HG02610 (cell line): ENCODE data around the gene SH3RF3.

ENCODE experiments used
- ATAC-seq: cut with Tn5 transposase; IDR thresholded peaks from one replicate; pipeline ENCODE4 v1.9.1; 2021; ENCODE audit warnings: mild to moderate bottlenecking, moderate library complexity; ENCODE audit not compliant: unreplicated experiment

SH3RF3 gene

DNA sequence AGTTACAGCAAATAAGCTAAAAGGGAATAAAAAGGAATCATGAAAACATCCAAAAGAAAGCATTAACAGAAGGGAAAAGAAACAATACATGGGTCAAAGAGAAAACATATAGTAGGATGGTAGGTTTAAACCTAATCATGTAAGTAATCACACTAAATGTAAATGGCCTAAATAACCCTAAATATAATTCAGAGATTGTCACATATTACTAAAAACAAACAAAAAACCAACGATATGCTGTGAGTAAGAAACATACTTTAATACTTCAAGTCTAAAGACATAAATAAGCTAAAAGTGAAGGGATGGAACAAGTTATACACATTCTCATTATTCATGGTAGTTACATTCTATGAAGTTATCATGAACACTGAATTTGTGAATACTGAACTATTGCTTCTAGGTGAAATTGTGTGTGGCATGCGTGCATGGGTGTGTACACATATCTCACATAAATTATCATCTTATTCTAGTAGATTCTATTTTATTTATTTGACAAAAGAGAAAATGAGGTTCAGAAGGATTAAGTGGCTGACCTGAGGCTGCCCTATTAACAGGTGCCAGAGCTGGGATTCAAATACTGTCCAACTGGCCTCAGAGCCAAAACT is 313.8 kb downstream of the SH3RF3 start:
- no peak for ATAC-seq

DNA sequence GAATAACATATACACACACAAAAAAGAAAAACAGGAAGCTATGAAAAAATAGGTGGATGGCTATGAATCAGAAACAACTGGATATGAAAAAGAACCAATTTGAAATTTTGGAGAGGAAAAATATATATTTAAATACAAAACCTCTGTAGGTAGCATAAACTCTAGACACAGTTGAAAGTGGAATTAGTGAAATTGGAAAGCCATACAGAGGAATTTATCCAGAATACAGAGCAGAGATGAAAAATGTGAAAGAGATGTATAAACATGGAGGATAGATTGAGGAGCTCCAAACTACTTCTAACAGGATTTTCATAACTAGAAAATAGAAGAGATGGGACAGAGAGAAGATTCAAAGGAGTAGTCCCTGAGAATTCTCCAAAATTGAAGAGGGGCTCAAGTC is 315.9 kb downstream of the SH3RF3 start:
- no peak for ATAC-seq

DNA sequence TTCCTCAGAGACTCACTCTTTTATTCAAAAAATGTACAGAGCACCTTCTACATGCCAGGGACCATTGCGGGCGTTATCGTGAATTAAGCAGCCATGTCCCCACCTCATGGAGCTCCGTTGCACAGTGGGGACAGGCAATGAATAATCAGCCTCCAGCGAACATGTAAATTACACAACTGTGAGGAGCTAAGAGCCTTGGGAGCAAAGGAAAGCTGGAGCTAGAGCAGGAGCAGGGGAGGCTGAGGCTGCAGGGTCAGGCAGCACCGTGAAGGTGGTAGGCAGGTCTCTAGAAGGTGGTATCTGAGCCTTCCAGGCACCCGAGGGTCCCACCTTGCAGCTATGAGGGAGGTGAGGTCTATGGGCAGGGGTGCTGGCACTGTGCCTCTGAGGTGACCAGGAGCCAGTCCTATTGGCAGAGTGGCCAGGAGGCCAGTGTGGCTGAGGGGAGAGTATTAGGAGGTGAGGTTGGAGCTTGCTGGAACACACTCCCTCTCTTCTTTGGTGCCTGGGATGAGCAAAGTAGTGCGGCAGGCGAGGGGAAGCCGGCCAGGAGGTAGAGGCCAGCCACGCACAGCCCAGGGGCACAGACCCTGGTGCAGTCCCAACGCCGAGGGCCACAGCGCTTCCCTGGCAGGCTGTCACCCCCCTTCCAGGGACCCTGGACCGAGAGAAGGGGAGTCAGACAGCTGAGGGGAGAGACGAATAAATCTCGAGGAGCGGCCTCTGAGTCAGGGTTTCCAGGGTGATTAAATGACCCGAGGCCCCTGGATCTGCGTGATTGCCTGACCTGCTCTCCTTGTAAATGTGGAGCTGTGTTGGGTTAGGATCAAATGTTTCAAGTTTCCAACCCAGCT is 317.5 kb downstream of the SH3RF3 start:
- ATAC-seq, result no peak

DNA sequence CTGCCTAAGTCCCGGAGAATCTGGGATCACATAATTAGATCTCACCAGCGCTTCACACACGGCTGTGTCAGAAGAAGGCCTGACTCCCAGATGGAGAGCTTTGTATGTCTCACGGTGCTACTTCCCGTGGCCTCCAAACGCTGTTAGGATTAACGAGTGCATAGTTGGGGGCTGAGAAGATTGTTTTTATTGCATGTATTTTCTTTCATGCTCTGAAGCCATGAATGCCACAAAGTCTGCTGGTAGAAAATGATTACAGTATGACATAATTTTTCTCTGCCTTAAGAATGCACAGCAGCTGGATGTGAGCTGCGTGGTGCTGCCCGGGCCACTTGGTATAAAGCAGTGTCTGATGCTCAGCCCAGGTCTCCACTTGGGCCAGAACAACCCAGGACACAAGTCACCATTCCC is 318.3 kb downstream of the SH3RF3 start:
- ATAC-seq, result no peak

DNA sequence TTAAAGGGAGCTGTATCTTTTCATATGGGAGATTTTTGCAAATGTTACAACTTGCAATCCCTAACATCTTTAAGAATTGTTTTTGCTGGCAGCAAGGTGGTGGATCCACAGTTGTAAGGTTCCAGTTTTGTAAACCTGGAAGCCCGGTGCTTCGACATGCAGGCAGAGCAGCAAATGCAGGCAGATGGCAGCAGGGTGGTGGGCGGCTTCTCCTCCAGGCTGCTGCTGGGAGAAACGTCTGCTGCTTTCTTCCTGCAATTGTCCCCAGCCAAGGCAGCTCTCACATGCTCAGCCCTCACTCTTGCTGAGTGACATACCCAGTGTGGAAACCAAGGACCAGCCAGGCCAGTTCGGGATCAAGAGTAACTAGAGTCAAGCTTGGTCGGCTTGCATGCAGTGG is 318.8 kb downstream of the SH3RF3 start:
- no peak for ATAC-seq

DNA sequence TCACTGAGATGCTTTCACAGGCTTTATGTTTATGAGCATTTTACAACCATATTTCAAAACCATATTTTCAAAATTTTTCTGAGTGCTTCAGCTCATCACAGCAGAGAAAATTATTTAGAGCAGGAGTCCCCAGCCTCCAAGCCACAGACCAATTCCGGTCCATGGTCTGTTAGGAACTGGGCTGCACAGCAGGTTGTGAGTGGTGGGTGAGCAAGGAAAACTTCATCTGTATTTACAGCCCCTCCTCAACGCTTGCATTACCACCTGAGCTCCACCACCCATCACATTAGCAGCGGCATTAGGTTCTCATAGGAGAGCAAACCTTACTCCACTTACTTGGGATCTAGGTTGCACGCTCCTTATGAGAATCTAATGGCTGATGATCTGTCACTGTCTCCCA is 319.2 kb downstream of the SH3RF3 start:
- no peak for ATAC-seq

DNA sequence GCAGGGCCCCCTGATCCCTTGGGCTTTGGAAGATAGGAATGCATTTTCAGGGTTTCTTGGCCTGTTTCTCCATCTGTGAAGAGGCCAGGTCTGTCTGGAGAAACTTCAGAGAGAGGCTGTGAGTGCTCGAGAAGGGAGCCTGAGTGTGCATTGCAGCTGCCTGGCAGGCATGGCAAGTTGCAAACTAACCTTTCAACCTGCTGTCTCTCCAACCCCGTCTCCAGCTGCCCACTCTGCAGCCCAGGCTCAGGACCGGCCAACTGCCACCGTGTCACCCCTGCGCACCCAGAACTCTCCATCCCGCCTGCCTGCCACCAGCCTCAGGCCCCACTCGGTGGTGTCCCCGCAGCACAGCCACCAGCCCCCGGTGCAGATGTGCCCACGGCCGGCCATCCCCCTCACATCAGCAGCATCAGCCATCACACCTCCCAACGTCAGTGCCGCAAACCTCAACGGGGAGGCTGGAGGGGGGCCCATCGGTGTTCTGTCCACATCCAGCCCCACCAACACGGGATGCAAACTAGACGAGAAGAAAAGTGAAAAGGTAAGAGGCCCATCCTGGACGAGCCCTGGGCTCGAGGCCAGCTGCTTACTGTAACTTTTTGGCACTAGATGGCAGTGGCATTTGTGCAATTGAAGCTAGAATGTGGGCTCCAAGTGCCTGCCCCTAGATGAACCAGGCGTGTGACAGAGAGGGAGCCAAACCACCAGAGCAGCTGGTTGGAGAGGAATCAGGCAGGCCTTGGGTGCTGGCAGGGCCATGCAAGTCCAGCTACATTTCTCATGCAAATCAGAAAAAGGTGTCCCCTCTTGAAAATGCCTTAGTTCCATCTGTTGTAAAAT is 320.2 kb downstream of the SH3RF3 start:
- ATAC-seq, result no peak

DNA sequence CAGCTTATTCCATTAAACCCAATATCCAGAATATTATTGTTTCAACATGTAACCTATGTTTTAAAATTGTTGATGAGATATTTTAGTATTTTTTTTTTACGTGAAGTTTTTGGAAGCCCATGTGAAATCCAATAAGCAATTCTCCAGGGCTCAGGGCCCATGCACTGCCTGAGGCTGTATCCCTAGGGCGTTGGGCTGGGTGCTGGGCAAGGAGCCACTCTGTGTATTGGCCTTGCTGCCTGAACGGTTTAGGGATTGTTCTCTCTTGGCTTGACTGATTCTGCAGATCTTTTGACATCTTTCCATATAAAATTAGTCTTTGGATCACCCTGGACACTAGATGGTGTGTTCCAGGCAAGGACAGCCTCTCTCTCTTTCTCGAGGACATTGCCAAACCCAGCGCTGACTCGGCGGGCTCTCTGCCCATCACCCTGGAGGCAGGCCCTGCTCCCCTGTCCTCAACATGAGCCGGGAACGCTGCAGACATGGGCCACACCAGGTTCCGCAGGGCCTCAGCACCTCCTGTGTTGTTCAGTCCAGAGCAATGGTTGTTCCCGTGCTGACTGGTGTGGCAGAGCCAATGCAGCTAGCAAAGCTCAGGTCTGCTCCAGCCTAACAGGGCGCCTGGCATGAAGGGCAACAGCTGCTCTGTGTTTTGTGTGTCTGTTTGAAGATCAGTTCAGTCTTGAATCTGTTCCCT is 321.7 kb downstream of the SH3RF3 start:
- ATAC-seq, result no peak

DNA sequence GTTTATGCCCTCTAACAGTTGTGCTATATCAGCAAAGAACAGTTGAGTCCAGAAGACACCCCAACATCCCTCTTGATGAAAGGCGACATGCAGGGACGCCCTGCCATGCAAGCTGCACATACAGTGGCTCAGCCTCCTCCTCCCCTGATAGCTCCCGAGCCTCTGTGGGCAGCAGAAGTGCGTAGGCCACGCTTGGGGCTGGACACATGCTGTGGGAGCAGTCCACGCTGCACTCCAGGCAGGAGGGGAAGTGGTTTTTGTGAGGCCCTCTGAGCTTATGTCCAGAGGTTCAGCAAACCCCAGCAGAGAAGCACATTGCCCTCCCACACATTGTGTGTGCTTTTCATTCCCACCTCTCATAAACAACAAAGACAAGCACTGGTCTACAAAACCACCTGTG is 322.7 kb downstream of the SH3RF3 start:
- ATAC-seq, result no peak

DNA sequence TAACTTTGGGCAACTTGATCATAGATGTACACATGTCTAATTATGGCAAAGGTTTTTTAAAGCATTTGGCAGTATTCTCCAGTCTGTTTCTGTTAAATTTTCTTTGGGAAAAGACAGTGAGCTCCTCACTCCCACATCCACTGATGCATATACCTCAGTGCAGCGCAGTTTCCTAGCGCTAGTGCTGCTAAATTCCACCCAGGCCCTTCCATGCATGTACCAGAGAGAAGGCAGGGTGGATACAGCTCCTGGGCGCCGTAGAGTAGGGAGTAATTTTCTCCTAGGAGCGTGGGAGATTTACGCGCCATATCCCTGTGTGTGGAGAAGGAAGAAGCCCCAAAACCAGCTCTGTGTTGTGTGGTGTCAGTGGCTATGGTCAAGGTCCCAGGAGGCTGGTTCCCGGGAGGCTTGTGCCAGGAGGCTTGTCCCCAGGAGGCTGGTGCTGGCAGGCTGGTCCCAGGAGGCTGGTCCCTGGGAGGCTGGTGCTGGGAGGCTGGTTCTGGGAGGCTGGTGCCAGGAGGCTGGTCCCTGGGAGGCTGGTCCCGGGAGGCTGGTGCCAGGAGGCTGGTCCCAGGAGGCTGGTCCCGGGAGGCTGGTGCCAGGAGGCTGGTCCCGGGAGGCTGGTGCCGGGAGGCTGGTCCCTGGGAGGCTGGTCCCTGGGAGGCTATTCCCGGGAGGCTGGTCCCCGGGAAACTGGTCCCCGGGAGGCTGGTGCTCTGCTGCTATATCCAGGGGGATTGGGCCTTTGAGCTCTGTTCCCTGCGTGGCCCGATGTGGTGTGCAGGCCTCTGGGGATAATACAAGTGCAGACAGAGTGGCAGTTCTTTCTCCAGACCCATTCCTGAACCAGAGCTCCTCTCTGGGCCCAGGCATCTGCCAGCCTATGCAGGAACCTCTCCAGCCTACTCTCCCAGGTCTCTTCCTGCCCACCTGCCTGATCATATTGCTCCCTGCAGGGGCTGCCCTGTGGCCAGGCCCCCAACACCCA is 323.6 kb downstream of the SH3RF3 start:
- no peak for ATAC-seq

DNA sequence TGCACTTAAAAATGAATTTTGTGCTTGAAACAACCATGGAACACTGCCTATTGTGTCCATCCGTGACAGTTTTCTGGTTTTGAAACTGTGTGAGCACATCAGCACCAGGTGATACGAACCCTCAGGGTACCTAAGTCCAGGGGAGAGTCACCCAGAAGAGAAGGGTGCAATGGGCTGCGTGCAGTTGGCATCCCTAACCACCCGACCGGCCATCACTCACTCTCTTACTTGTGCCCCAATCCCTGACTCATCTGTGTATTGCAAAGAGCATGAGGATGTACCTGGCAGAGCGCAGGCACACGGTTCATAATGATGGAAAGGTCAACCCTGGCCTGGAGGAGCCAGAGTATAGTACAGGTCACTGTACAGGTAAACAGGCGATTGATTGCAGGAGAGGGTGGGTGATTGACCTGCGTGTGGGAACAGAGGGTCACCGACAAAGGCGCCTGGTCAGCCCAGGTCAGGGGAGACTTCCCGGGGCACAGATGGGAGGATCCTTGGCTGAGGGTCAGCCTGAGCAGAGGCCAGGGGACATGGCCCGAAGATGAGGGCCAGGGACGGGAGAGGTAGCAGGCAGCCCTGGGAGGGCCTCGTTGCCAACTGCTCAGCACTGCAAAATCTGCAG is 324.5 kb downstream of the SH3RF3 start:
- no peak for ATAC-seq

DNA sequence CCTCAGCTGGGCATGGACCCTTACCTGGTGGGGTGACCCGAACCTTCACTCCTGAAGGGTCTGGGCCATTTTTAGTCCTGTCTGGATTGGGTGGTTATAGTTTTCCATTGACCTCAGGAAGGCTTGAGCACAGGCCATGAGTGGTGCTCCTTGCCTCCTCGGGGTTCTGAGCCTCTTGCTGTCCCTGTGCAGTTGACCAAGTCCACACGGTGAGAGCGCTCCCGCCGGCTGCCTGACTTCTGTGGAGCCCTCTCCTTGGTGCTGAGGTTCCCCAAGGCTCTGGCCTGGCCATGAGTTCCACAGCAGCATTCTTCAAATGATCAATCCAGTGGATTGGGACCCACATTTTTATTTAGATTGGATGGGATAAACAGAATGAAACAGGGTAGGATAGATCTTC is 325.3 kb downstream of the SH3RF3 start:
- no peak for ATAC-seq

DNA sequence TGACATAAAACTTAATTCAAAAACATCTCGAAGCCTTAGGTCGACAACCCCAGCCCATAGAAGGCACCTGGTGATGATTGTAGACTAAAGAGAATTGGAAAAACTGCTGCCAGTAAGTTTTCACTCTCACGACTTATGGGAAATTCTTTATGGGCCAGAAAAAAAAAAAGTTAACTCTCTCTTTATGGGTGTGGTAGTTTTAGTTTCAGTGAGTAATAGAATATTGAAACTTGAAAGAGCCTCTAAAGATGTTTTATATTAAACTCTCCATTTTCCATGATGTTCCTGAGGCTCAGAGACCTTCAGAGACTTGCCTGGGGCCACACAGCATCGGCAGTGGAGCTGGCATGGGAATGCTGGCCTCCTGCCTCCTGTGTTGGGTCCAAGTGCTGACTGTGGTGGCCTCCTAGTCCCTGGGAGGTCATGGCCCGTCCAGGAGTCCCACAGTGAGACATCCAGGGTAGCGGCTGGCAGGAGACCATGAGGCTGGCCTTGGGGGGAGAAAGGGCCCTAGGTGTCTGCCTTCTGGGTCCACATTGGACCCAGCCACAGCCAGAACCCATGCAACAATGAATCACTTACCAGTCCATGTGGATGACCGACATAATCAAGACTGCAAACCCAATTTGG is 325.9 kb downstream of the SH3RF3 start:
- ATAC-seq, result no peak

DNA sequence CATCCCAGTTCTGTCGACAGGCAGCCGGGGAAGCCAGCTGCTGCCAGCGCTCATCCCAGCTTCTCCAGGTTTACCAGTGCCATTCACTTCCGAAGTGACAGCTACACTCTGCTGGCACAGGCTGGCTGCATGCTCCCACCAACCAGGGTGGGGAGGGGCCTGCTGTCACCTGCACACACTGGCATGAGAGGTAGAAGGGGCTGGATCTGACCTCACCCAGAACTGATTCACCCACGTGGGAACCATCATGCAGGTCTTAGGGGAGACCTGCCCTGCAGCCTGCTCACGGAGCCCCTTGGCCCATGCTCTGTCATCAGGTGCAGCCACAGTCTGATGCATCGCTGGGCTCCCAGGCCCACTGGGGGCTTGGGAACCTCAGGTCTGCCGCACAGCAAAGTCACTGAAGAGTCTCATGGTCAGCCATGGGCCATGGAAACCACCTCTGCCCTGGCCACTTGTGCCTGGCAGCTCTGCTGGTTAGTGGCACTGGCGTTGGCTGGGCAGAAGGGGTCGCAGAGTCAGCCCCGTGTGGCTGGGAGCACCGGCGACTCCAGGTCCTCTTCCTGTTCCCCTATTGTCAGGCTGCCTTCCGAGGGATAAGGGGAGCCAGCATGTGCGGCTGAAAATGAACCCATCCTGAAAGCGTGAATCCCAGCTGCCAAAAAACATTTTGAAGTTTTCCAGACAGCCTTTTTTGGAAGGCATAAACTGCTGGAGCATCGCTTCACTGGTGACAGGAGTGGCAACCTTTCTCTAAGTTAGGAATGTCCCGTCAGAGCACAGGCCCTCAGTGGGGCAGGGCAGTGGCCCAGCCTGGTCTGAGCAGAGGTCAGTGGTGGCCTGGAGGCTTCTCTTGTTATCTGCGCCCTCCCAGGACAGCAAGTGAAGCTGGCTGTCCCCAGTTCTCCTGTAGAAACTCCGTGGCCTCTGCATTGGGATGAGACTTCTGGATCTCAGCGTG is 327.0 kb downstream of the SH3RF3 start:
- no peak for ATAC-seq

DNA sequence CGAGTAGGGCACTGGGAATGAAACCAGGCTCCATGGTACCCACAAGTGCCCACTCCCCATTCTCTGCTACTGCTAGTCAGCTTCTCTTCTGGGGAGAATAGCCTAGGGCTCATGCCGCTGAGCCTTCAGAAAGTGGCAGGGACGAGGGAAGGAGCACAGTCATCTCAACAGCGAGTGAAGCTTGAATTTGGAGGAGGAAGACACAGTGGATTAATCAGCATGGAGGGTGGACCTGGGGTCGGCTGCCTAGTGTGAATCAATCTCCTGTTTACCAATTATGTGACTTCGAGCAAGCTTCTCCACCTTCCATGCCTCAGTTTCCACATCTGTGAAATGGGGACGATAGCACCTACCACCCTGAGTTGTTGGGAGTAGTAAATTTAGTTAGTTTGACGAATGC is 327.8 kb downstream of the SH3RF3 start:
- ATAC-seq, result no peak

DNA sequence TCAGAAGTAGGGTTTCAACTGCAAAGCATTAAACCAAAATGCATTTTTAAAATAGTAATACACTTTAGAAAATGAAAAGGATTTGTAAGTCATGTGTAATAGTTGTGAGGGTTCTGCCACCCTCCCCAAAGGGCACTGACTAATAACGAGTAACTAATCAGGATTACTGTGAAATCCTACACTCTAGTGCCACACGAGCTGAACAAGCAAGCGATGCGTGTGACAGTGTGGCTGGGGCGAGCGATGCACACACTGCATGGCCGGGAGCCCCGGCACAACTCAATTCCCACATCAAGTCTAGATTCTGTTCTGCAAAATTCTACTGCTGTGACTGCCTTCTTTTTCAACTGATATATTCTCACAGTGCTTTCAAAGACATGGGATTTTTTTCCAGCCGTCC is 328.4 kb downstream of the SH3RF3 start:
- no peak for ATAC-seq

DNA sequence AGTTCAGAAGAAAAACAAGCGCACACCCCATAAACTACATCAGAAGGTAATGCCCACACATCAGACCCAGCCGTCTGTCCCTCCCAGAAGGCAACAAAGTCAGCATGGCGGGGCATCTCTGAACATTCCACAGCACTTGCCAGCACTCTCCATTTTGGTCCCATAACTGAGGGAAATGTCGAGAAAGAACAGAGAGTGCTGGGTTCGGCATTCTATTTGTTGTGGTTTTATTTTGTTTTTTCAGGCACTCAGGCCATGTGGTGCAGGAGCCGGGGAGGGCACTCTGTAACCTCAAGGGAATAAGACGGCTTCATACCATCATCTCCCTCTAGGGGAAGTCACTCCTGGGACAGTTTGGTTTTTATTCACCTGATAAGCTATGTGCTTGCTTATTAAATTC is 328.8 kb downstream of the SH3RF3 start:
- no peak for ATAC-seq

DNA sequence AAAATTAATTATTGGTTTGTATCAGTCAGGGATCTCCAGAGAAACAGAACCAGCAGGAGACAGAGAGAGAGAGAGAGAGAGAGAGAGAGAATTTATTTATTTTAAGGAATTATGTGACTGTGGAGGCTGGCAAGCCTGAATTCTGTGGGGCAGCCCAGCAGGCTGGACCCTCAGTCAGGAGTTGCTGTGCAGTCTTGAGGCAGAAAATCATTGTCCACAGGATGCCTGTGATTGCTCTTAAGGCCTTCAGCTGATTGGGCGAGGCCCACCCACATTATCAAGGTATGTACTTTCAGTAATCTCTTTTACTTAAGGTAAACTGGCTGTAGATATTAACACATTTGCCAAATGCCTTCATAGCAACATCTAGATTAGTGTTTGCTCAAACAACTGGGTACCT is 329.5 kb downstream of the SH3RF3 start:
- ATAC-seq, result no peak
